ENCODE results near the gene PLEKHM2.

- no peak for TF ChIP-seq CTCF (IDR thresholded peaks at IDR 0.05)
- no peak for TF ChIP-seq POLR2A (IDR thresholded peaks at IDR 0.05)
These were observed 76.5 kb downstream of the PLEKHM2 start for GRCh38 chr1:15760520-15761211.
